ENCODE data around the gene OCRL.

The OCRL gene

DNA sequence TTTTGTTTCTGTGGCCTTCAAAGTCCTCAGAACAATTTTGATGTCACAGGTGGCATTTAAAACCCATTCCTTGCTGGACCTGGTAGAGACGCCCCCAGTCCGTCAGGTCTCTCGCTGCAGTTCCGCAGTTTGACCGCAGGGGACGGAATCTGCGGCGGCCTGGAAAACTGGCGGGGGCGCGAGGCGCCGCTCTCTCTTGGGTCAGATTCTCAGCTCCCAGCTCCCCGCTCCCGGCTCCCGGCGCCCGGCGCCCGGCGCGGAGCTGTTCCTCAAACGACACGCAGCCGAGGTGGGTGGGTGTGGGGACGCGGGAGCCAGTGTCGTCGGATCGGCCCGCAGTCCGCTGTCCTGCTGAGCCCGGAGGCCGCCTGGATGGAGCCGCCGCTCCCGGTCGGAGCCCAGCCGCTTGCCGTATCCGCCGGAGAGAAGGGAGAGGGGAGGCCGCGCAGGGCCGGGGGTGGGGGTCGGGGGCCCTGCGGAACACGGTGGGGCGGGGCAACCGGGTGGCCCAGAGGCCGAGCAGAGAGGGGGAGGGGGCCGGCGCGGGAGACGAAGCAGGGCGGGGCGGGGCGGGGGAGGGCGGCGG is at the start of gene OCRL:
Gene OCRL, plus strand, starts transcription at position 192 of the 586 bp plus-strand sequence. Its CDS starts 181 bp downstream, at position 373.
- Mint-ChIP-seq H3K36me3 (no peaks in the 10 kb centered on the region), H3K4me1 (peaks cover 7% of the 10 kb centered on the region), H3K27ac (peak within 1 kb of the TSS; percentile 60), H3K9me3 (no peaks in the 10 kb centered on the region), H3K4me3 (peak within 1 kb of the TSS; percentile 82), H3K27me3 (no peaks in the 10 kb centered on the region)
- ATAC-seq (ENCODE audit: low read depth) (peak; percentile 91), DNase-seq (ENCODE audit: low spot score in 2 of 2) (peak; percentile 45 to 47)

DNA sequence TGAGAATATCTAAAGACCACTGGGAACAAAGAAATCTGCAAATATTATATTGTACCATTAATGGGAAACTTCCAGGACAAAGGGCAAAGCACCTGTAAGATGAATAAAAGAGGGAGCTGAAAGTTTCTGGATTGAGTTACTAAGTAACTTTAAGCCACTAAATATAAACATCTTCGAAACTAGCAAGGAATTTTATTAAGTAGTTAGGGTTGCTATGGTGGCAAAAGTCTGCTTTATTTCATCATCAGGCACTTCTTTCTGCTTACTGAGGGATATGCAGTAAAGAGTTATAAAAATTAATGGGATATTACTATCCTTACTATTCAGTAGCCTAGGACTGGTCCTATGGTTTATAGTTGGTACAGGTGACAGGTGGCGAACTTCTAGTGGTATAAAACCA is 49.7 kb upstream of the OCRL start:
- DNase-seq (ENCODE audit: low spot score in 2 of 2) (no peak), ATAC-seq (ENCODE audit: low read depth) (no peak)
- Mint-ChIP-seq H3K4me1 (peaks cover 2% of the 10 kb centered on the region), H3K36me3 (no peaks in the 10 kb centered on the region), H3K9me3 (no peaks in the 10 kb centered on the region), H3K27ac (no peak overlapping the region), H3K4me3 (no peak overlapping the region), H3K27me3 (peaks cover 3% of the 10 kb centered on the region)

DNA sequence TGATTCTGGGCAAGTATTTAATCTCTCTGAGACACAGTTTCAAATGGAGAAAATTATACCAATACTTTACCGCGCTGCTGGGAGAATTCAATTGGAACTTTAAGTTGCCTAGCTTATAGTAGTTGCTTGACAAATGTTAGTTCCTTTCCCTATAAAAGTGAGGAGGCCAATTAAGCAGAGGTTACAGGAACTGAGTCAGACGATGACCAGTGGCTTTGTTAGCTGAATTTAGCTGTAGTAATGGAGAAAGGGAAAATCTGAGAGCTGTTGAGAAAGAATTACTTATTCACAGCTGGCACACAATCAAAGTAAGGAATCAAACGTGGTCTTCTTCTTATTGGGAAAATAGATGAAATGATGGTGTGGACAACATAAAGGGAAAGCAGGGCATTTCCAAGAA is 46.4 kb upstream of the OCRL start:
- Mint-ChIP-seq H3K36me3 (no peaks in the 10 kb centered on the region), H3K27me3 (peaks cover 8% of the 10 kb centered on the region), H3K27ac (no peak overlapping the region), H3K9me3 (no peaks in the 10 kb centered on the region), H3K4me3 (no peak overlapping the region), H3K4me1 (peaks cover 2% of the 10 kb centered on the region)
- DNase-seq (ENCODE audit: low spot score in 2 of 2) (no peak), ATAC-seq (ENCODE audit: low read depth) (no peak)

DNA sequence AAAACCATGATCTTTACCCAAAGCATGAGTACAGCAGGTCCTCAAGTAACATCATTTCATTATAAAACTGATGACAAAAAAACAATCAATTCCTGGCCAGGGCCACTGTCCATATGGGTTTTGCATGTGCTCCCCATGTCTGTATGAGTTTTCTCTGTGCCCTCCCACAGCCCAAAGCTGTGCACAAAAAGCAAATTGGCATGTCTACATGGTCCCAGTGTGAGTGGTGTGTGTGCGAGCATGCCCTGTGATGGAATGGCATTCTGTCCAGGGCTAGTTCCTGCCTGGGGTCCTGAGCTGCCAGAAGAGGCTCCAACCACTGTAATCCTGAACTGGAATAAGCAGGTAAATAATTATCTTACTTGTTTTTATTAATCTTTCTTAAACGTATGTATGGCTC is 45.2 kb upstream of the OCRL start:
- H3K4me1 Mint-ChIP-seq: no peaks in the 10 kb centered on the region
- no peak overlapping the region for H3K4me3 Mint-ChIP-seq
- DNase-seq (ENCODE audit: low spot score in 2 of 2) (no peak), ATAC-seq (ENCODE audit: low read depth) (no peak)
- no peaks in the 10 kb centered on the region for H3K9me3 Mint-ChIP-seq
- no peak overlapping the region for H3K27ac Mint-ChIP-seq
- H3K27me3 Mint-ChIP-seq: peaks cover 7% of the 10 kb centered on the region
- H3K36me3 Mint-ChIP-seq: no peaks in the 10 kb centered on the region

DNA sequence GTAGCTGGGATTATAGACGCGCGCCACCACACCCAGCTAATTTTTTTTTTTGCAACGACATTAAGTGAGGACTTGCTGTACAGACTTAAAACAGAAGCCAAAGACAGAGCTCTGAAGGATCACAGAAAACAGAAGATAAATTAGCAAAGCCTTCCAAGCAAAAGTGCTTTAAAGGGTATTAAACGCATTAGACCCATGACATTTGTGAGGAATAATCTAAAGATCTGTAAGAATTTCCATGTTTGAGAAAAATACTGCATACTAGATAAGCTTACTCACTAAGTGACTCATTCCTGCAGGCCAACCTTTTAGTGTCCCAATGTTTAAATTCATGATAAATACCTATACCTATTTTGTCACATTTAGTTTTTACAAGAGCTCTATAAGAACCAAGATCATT is 44.2 kb upstream of the OCRL start:
- DNase-seq (ENCODE audit: low spot score in 2 of 2): no peak
- Mint-ChIP-seq H3K36me3 (no peaks in the 10 kb centered on the region), H3K9me3 (no peaks in the 10 kb centered on the region), H3K4me1 (no peaks in the 10 kb centered on the region), H3K27ac (no peak overlapping the region), H3K4me3 (no peak overlapping the region), H3K27me3 (peaks cover 7% of the 10 kb centered on the region)
- ATAC-seq (ENCODE audit: low read depth): no peak

DNA sequence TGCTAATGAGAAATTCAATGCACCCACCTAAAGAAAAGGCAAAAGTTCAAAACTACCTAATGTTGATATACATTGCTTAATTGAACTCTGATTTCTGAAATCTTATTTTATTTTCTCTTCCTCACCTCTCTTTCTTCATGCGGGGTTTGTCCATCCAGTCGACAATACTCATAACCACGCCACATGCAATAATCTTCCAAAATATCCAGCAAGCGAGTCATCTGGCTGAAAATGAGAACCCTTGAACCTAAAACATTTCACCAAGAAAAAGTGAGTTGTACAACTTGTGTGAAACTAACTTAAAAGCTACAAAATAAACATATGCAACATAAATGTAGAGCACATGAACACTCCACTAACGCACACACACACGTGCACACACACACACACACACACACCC is 43.4 kb upstream of the OCRL start:
- no peaks in the 10 kb centered on the region for H3K36me3 Mint-ChIP-seq
- ATAC-seq (ENCODE audit: low read depth) (no peak), DNase-seq (ENCODE audit: low spot score in 2 of 2) (no peak)
- H3K4me3 Mint-ChIP-seq: no peak overlapping the region
- H3K4me1 Mint-ChIP-seq: no peaks in the 10 kb centered on the region
- peaks cover 7% of the 10 kb centered on the region for H3K27me3 Mint-ChIP-seq
- no peaks in the 10 kb centered on the region for H3K9me3 Mint-ChIP-seq
- H3K27ac Mint-ChIP-seq: no peak overlapping the region

DNA sequence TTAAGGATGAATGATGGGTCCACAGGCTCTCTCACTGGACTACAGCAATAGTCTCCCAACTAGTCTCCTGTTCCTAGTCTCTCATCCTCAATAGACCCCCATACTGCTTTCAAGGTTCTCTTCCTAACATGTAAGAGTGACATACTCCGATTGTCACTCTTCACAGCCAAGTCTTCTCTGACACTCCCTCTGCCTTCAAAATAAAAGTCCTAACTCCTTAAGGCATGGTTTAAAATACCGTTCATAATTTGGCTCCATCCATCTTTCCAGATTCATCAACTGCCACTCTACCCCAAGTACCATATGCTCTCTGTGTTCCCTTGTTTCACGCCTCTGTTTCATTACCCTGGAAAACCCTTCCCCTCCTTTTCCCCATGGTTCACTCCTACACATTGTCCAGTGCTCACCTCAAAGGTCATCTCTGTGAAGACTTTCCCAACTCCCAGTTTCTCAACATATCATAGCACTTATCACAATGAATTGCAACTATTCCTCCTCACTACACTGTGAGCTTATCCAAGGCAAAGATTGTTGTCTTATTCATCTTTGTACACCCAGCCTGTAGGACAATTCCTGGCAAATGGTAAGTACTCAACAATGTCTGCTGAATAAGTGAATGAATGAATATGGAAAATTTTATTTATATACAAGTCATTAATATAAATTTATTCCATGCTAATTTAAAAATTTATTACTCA is 42.8 kb upstream of the OCRL start:
- no peaks in the 10 kb centered on the region for H3K4me1 Mint-ChIP-seq
- H3K27ac Mint-ChIP-seq: no peak overlapping the region
- ATAC-seq (ENCODE audit: low read depth) (no peak), DNase-seq (ENCODE audit: low spot score in 2 of 2) (no peak)
- H3K27me3 Mint-ChIP-seq: peaks cover 8% of the 10 kb centered on the region
- no peaks in the 10 kb centered on the region for H3K9me3 Mint-ChIP-seq
- H3K4me3 Mint-ChIP-seq: no peak overlapping the region
- H3K36me3 Mint-ChIP-seq: no peaks in the 10 kb centered on the region

DNA sequence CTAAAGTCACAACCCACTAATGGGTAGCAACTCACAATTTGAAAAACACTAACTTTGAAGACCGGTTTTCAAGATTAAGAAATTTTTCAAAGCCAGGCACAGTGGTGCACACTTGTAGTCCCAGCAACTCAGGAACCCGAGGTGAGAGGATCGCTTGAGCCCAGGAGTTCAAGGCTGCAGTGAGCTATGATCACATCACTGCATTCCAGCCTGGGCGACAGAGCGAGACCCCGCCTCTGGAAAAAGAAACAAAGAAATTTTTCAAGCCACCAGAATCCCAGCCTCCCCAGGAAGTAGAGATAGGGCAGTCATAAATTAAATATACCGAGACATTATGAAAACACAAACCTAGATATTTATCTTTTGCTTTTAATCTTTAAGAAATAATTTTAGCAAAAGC is 29.7 kb upstream of the OCRL start:
- no peak for ATAC-seq (ENCODE audit: low read depth)
- no peaks in the 10 kb centered on the region for H3K36me3 Mint-ChIP-seq
- H3K4me3 Mint-ChIP-seq: no peak overlapping the region
- H3K27ac Mint-ChIP-seq: no peak overlapping the region
- peaks cover 4% of the 10 kb centered on the region for H3K27me3 Mint-ChIP-seq
- no peaks in the 10 kb centered on the region for H3K4me1 Mint-ChIP-seq
- no peak for DNase-seq (ENCODE audit: low spot score in 2 of 2)
- no peaks in the 10 kb centered on the region for H3K9me3 Mint-ChIP-seq

DNA sequence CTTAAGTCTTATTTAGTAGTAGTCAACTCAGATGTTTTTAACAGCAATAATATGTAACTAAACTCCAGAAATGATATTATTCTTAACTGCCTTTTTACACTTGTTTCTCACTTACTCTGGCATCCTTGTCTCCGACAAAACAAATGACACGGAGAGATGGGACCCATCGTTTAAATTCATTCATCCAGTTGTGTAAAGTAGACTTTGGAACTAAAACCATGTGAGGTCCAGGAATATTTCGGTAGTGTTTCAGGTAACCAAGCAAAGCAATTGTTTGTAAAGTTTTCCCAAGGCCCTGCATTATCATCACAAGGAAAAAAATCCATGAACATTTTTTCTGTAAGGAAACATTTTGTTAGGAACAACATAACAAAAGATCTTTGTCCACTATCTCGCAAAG is 28.4 kb upstream of the OCRL start:
- no peak overlapping the region for H3K27ac Mint-ChIP-seq
- H3K4me1 Mint-ChIP-seq: no peaks in the 10 kb centered on the region
- DNase-seq (ENCODE audit: low spot score in 2 of 2) (no peak), ATAC-seq (ENCODE audit: low read depth) (no peak)
- H3K27me3 Mint-ChIP-seq: peaks cover 6% of the 10 kb centered on the region
- H3K4me3 Mint-ChIP-seq: no peak overlapping the region
- H3K9me3 Mint-ChIP-seq: no peaks in the 10 kb centered on the region
- no peaks in the 10 kb centered on the region for H3K36me3 Mint-ChIP-seq

DNA sequence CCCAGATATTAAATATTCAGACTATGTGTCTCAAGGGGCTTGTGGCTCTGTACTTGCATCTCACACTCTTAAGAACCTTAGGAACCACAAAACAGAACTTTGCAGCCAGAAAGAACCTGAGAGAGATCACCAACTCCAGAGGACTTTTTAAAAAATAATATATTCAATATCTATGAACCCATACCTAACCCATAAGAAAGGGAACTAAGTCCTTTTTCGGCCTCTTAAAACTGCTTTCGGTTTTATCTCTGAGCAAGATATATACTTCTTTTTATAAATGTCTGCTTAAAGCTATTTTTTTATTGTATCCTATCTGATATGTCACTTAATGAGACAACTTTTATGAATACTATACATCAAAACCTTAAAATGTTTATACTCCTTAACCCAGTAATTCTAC is 27.6 kb upstream of the OCRL start:
- no peak for ATAC-seq (ENCODE audit: low read depth)
- Mint-ChIP-seq H3K9me3 (no peaks in the 10 kb centered on the region), H3K27ac (no peak overlapping the region), H3K4me1 (no peaks in the 10 kb centered on the region), H3K4me3 (no peak overlapping the region), H3K36me3 (no peaks in the 10 kb centered on the region), H3K27me3 (peaks cover 6% of the 10 kb centered on the region)
- DNase-seq (ENCODE audit: low spot score in 2 of 2): no peak

DNA sequence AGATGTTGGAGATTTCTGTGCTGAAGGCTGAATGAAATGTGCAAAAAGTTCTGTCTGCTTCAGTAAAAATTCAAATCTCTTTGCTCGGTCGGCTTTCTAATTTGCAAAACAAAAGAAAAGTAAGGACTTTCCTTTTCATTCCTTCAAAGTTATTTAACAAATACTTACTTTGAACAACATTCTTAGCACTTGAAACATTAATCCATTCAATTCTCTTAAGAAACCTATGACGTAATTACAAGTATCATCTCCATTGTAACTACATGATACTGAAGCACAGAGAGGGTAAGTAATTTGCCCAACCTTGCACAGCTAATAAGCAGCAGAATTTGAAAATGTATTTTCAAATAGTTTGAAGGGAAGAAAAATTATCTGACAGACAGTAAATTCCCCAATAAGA is 23.7 kb upstream of the OCRL start:
- ATAC-seq (ENCODE audit: low read depth): no peak
- DNase-seq (ENCODE audit: low spot score in 2 of 2): no peak
- no peaks in the 10 kb centered on the region for H3K36me3 Mint-ChIP-seq
- H3K9me3 Mint-ChIP-seq: no peaks in the 10 kb centered on the region
- peaks cover 6% of the 10 kb centered on the region for H3K27me3 Mint-ChIP-seq
- H3K4me3 Mint-ChIP-seq: no peak overlapping the region
- H3K27ac Mint-ChIP-seq: no peak overlapping the region
- no peaks in the 10 kb centered on the region for H3K4me1 Mint-ChIP-seq

DNA sequence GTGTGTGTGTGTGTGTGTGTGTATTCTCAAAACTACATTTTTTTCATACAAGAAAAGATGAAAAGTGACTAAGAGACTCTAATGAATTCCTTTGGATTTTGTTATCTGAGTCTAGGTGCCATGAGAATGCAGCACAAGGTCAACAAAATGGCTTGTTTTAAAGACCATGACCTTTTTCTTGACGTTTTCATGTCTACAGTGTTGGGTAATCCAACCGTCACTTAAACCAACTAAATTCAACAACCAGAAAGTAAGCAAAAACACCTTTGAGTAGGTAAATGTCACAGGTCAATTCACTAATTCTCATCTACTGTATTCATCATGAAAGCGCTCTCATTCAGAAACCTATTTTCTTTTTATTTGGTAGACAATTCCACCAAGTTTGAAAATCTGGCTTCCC is 19.9 kb upstream of the OCRL start:
- peaks cover 3% of the 10 kb centered on the region for H3K4me1 Mint-ChIP-seq
- no peaks in the 10 kb centered on the region for H3K36me3 Mint-ChIP-seq
- H3K9me3 Mint-ChIP-seq: no peaks in the 10 kb centered on the region
- DNase-seq (ENCODE audit: low spot score in 2 of 2) (no peak), ATAC-seq (ENCODE audit: low read depth) (no peak)
- H3K27me3 Mint-ChIP-seq: peaks cover 9% of the 10 kb centered on the region
- H3K27ac Mint-ChIP-seq: no peak overlapping the region
- no peak overlapping the region for H3K4me3 Mint-ChIP-seq

DNA sequence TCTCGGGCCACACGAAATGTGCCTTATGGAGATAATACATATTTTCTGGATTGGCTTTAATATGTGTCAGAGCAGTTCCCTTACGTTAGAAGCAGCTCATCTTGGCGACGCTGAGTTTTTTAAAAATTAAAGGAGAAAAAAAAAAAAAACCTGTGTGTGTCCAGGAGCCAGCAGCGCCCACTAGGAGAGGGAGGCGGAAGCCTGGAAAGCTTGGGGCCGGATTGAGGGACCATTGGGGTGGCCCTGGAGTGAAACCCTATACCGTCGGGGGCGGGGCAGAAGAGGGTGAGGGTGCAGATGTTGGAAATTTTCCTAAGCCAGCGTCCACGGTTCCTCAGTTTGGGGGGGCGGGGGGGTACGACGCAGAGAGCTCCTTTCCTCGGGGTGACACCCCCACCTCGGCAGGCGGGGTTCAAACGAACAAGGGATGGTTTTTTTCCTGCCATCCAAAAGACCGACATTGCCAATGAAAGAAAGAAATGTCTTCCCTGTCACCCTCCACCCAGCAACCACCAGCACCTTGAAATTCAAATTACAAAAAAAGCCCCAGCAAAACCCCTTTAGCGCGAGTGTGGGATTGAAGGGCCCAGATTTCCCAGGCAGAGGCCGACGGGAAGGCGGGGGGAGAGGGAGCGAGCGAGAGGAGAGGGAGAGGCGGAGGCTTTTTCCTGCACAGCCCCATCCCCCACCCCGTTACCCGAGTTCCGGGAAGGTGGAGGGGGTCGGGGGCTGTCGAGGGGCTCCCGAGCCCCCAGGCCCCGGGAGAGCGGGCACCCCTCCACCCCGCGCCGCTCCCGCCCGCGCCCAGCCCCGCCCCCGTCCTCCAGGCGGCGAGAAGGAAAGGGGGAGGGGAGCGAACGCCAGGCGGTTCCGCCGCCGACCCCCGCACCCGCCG is 17.6 kb upstream of the OCRL start:
- Mint-ChIP-seq H3K4me1 (peaks cover 3% of the 10 kb centered on the region), H3K27ac (no peak overlapping the region), H3K9me3 (no peaks in the 10 kb centered on the region), H3K27me3 (peaks cover 8% of the 10 kb centered on the region), H3K36me3 (no peaks in the 10 kb centered on the region), H3K4me3 (peak overlapping the region; percentile 82)
- DNase-seq (ENCODE audit: low spot score in 2 of 2) (no peak), ATAC-seq (ENCODE audit: low read depth) (no peak)

DNA sequence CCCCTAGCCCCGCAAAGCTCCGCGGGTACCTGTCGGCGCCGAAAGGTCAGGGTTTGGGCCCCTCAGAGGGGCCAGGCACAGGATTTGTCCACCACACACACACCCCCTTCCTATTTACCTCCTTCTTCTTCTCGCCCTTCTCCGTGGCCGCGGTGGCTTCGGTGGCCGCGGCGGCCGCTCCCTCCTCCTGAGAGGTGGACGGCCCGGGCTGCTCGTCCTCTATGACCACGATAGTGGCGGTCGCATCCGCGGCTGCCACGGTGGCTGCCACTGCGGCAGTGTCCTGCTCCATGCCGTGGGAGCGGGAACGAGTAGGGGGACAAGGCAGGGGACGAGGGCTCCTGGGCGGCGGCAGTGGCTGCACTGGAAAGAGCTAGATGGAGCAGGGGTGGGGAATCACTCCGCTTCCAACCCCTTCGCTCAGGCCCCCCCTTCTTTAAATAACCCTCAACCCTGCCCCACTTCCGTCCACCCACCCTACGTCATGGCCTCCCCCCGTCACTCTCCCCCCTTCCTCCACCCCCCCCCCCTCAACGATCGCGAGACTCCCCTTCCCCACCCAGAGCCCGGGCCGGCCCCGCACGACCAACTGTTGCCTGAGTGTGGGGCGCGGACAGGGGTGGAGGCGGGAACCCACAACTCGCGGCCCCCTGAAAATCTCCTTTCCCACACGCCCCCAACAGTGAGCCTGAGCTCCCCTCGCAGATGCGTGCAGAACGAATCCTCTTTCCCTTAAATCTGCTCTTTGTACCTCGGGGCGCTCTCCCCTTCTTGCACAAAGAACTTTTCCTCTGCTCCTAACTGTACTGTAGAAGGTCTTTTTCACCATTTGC is 16.8 kb upstream of the OCRL start, which contains the start of gene SMARCA1:
Gene SMARCA1, minus strand, starts transcription at position 412 of the 833 bp plus-strand sequence. Its CDS starts 120 bp downstream, at position 292.
- Mint-ChIP-seq H3K9me3 (no peaks in the 10 kb centered on the region), H3K27ac (no peak within 1 kb of the TSS), H3K36me3 (no peaks in the 10 kb centered on the region), H3K4me3 (peak within 1 kb of the TSS; percentile 88), H3K4me1 (peaks cover 3% of the 10 kb centered on the region), H3K27me3 (peaks cover 8% of the 10 kb centered on the region)
- ATAC-seq (ENCODE audit: low read depth) (no peak), DNase-seq (ENCODE audit: low spot score in 2 of 2) (peak in 1 of 2 donors; percentile 10)
